ENCODE measurements around the gene CAMK2B. TPM values are rescaled to one million over a fixed set of nuclear protein-coding genes. Genes with fewer than 3 reads are reported as not detected.

CAMK2B gene
- polyA plus RNA-seq, 2 of the 4 experiments (the other 2 are of a cell fraction) = 0.17 TPM; not detected in 1

DNA sequence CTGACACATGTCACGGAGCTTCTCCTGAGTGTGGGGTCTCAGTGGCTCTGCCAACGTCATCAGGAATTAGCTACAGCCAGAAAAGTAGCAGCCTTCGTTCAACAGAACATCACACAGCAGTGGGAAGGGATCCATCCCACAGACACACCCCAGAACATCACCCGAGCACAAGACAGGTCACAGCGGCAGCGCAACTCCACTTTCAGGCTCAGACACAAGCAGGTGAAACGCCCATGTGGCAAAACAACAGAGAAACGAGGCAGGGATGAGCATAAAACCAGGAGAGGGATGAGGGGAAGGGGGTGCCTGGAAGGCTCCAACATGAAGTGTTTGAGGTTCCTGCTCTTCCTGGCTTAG lies 44.8 kb downstream of the CAMK2B start:
- Histone ChIP-seq H3K4me2 (no peak overlapping the region), H3K4me3 (no peak overlapping the region), H3K9me3 (no peaks in the 10 kb centered on the region), H3K4me1 (no peaks in the 10 kb centered on the region), H3K27ac (no peak overlapping the region)
- FAIRE-seq = no peak
- CTCF ChIA-PET = interaction anchor here (1.3 to 1.4 kb wide), 2 partner anchors 8 to 40 kb away, joined by 3 to 5 read pairs; no protein-coding TSS in a partner anchor
- no peak for DNase-seq (ENCODE audit: low read depth in 1 of 2, low spot score in 1 of 2)
- no peak for ATAC-seq
- POLR2A ChIA-PET = no interaction called here
- WGBS (ENCODE audit: missing lambda C conversion rate) = 53% methylated on average over 8 of the region's 8 CpGs
- TF ChIP-seq HOXB5 (CRISPR knock-in tag; IDR thresholded peaks at IDR 0.05) = no peak
- TF ChIP-seq, protein P1, sequence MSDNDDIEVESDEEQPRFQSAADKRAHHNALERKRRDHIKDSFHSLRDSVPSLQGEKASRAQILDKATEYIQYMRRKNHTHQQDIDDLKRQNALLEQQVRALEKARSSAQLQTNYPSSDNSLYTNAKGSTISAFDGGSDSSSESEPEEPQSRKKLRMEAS (IDR thresholded peaks at IDR 0.05) = no peak
- no peak for TF ChIP-seq JUN (IDR thresholded peaks at IDR 0.05)
- no peak for TF ChIP-seq ESRRA (IDR thresholded peaks at IDR 0.05; ENCODE audit: borderline replicate concordance, low read length)
- no peak for TF ChIP-seq TFCP2L1 (CRISPR knock-in tag; IDR thresholded peaks at IDR 0.05)
- TF ChIP-seq, protein P2, sequence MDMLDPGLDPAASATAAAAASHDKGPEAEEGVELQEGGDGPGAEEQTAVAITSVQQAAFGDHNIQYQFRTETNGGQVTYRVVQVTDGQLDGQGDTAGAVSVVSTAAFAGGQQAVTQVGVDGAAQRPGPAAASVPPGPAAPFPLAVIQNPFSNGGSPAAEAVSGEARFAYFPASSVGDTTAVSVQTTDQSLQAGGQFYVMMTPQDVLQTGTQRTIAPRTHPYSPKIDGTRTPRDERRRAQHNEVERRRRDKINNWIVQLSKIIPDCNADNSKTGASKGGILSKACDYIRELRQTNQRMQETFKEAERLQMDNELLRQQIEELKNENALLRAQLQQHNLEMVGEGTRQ (IDR thresholded peaks at IDR 0.05) = no peak
- TF ChIP-seq, protein P3, sequence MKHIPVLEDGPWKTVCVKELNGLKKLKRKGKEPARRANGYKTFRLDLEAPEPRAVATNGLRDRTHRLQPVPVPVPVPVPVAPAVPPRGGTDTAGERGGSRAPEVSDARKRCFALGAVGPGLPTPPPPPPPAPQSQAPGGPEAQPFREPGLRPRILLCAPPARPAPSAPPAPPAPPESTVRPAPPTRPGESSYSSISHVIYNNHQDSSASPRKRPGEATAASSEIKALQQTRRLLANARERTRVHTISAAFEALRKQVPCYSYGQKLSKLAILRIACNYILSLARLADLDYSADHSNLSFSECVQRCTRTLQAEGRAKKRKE (CRISPR knock-in tag; IDR thresholded peaks at IDR 0.05; ENCODE audit: low read depth) = no peak
- TF ChIP-seq ZSCAN20 (CRISPR knock-in tag; IDR thresholded peaks at IDR 0.05) = no peak
- no peak for TF ChIP-seq PHF8 (IDR thresholded peaks at IDR 0.05; ENCODE audit: borderline replicate concordance, low read depth)
- no peak for TF ChIP-seq RAD21 (conservative IDR thresholded peaks at IDR 0.05 in 1 of 2, IDR thresholded peaks at IDR 0.05 in 1 of 2)
- TF ChIP-seq POLR2AphosphoS2 (conservative IDR thresholded peaks at IDR 0.05; ENCODE audit: low read length) = no peak
- no peak for TF ChIP-seq NR3C1 (IDR thresholded peaks at IDR 0.05)
- TF ChIP-seq RFX5 (IDR thresholded peaks at IDR 0.05) = no peak
- no peak for TF ChIP-seq HOXB13 (CRISPR knock-in tag; IDR thresholded peaks at IDR 0.05; ENCODE audit: low read depth)
- TF ChIP-seq, protein P4, sequence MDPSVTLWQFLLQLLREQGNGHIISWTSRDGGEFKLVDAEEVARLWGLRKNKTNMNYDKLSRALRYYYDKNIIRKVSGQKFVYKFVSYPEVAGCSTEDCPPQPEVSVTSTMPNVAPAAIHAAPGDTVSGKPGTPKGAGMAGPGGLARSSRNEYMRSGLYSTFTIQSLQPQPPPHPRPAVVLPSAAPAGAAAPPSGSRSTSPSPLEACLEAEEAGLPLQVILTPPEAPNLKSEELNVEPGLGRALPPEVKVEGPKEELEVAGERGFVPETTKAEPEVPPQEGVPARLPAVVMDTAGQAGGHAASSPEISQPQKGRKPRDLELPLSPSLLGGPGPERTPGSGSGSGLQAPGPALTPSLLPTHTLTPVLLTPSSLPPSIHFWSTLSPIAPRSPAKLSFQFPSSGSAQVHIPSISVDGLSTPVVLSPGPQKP (IDR thresholded peaks at IDR 0.05; ENCODE audit: low read depth, low read length) = no peak
- no peak for TF ChIP-seq MYC (IDR thresholded peaks at IDR 0.05; ENCODE audit: borderline replicate concordance, low read length)

DNA sequence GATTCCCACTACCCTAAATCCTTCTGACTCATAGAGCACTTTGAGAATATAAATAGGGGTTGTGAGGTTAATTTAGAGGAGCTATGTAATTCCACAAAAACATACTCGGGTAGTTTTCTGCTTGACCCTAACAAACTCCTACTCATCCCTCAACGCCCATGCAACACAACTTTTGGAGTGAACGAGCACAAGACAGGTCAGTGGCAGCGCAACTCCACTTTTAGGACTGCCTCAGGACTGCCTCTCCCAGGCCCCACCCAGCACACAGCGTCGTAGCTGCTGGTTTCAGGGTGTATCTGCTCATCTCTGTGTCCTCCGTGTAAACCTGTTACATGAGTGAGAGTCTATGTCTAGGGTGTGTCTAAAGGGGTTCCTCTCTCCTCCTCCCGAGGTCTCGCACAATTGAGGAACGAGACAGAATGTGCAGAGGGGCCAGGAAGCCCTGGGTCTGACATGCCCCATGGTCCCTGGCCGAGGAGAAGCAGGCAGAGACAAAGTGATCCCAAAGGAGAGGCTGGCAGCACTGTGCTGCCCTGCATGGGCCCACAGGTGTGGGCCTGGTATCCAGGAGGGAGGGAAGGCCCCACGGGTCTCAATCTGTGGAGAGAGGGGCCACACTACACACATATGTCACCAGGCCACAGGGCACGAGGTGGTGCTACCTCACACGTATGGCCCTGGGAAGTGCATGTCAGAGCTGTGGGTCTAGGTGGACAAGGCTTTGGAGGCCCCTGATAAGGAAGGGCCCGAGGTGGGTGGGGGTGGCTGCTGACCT lies 45.5 kb downstream of the CAMK2B start:
- H3K27ac ChIP-seq = no peak overlapping the region
- FAIRE-seq = no peak
- no peaks in the 10 kb centered on the region for H3K4me1 ChIP-seq
- H3K9me3 ChIP-seq = no peaks in the 10 kb centered on the region
- 43% methylated on average over 12 of the region's 15 CpGs for WGBS (ENCODE audit: missing lambda C conversion rate)
- no peak overlapping the region for H3K4me2 ChIP-seq
- POLR2A ChIA-PET = no interaction called here
- no peak for ATAC-seq
- no peak for TF ChIP-seq KDM1A (IDR thresholded peaks at IDR 0.05; ENCODE audit: low read depth)
- TF ChIP-seq ESRRA (IDR thresholded peaks at IDR 0.05; ENCODE audit: borderline replicate concordance, low read length) = no peak
- no peak for TF ChIP-seq RNF2 (IDR thresholded peaks at IDR 0.05; ENCODE audit: borderline replicate concordance, low read depth)
- no peak for TF ChIP-seq CBX2 (IDR thresholded peaks at IDR 0.05; ENCODE audit: borderline replicate concordance, low read depth)
- TF ChIP-seq, protein P5, sequence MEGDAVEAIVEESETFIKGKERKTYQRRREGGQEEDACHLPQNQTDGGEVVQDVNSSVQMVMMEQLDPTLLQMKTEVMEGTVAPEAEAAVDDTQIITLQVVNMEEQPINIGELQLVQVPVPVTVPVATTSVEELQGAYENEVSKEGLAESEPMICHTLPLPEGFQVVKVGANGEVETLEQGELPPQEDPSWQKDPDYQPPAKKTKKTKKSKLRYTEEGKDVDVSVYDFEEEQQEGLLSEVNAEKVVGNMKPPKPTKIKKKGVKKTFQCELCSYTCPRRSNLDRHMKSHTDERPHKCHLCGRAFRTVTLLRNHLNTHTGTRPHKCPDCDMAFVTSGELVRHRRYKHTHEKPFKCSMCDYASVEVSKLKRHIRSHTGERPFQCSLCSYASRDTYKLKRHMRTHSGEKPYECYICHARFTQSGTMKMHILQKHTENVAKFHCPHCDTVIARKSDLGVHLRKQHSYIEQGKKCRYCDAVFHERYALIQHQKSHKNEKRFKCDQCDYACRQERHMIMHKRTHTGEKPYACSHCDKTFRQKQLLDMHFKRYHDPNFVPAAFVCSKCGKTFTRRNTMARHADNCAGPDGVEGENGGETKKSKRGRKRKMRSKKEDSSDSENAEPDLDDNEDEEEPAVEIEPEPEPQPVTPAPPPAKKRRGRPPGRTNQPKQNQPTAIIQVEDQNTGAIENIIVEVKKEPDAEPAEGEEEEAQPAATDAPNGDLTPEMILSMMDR (IDR thresholded peaks at IDR 0.05) = no peak
- TF ChIP-seq ZSCAN20 (CRISPR knock-in tag; IDR thresholded peaks at IDR 0.05) = no peak
- no peak for TF ChIP-seq JUN (IDR thresholded peaks at IDR 0.05)
- no peak for TF ChIP-seq SMC3 (IDR thresholded peaks at IDR 0.05)
- TF ChIP-seq, protein P6, sequence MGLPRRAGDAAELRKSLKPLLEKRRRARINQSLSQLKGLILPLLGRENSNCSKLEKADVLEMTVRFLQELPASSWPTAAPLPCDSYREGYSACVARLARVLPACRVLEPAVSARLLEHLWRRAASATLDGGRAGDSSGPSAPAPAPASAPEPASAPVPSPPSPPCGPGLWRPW (IDR thresholded peaks at IDR 0.05) = no peak
- TF ChIP-seq EP300 (IDR thresholded peaks at IDR 0.05) = no peak
- H3K4me3 ChIP-seq = no peak overlapping the region
- no peak for DNase-seq (ENCODE audit: low read depth in 1 of 2, low spot score in 1 of 2)
- CTCF ChIA-PET = interaction anchor here (1.3 to 4.4 kb wide), 3 partner anchors 7 to 39 kb away, joined by 3 to 13 read pairs (median 5); no protein-coding TSS in a partner anchor
